ENCODE data around the gene LIAS.
"Not testable (repeated sequence)": the region's sequence is repeated elsewhere in the genome, so short reads cannot be mapped to it uniquely, and the experiment has no call there.

Gene LIAS

GRCh38 chr4:39502019-39502663 is 43.3 kb downstream of the LIAS start:
- DNase-seq = no peak

- DNase-seq = not testable (repeated sequence)
These were observed 43.8 kb downstream of the LIAS start for GRCh38 chr4:39502664-39503035.

GRCh38 chr4:39504538-39504937 is 45.7 kb downstream of the LIAS start:
- no peak for DNase-seq

GRCh38 chr4:39505581-39505980 is 46.7 kb downstream of the LIAS start:
- no peak for DNase-seq

- no peak for DNase-seq
These were observed 51.6 kb downstream of the LIAS start for GRCh38 chr4:39510348-39510929.

GRCh38 chr4:39514266-39514665 is 55.4 kb downstream of the LIAS start:
- DNase-seq = not testable (repeated sequence)

- no peak for DNase-seq
These were observed 56.1 kb downstream of the LIAS start for GRCh38 chr4:39514888-39515401.

- not testable (repeated sequence) for DNase-seq
These were observed 57.0 kb downstream of the LIAS start for GRCh38 chr4:39515669-39516401.

- DNase-seq = no peak
These were observed 57.6 kb downstream of the LIAS start for GRCh38 chr4:39516407-39516966.

- DNase-seq = no peak
These were observed 59.6 kb downstream of the LIAS start for GRCh38 chr4:39518484-39518883.

GRCh38 chr4:39521253-39521919 is 62.5 kb downstream of the LIAS start:
- DNase-seq = no peak

- DNase-seq = no peak
These were observed 63.2 kb downstream of the LIAS start for GRCh38 chr4:39522068-39522467.

GRCh38 chr4:39524161-39524957 is 65.5 kb downstream of the LIAS start:
- no peak for DNase-seq

GRCh38 chr4:39525822-39526690 is 67.2 kb downstream of the LIAS start:
- no peak for DNase-seq

- DNase-seq = no peak
These were observed 68.0 kb downstream of the LIAS start for GRCh38 chr4:39526765-39527295.

GRCh38 chr4:39527296-39528060 is 68.6 kb downstream of the LIAS start, which contains the start of gene UGDH:
Gene UGDH, minus strand, starts transcription at chr4:39527439. Its CDS starts 5,927 bp downstream, at chr4:39521512.
- peak; percentile 95 for DNase-seq

GRCh38 chr4:39528061-39528465 is 69.2 kb downstream of the LIAS start:
- peak; percentile 34 for DNase-seq

Measured in NCI-H345 (cell line).